PC-3 (cell line): ENCODE data around the gene EPHB1. TPM values are rescaled to one million over a fixed set of nuclear protein-coding genes. Genes with fewer than 3 reads are reported as not detected.

Source experiments
- ATAC-seq: fragments of 200-7000 bp; cut with Tn5 transposase; 2 replicates; pipeline ENCODE4 v1.9.1; 2020; ENCODE audit warnings: mild to moderate bottlenecking, moderate library complexity
- BruUV-seq: library from RNA; stranded (reverse); fragments of 400-500 nt; replicated peaks from 2 replicates; lab custom pipeline; 2021; lab: Mats Ljungman, UMichigan
- CTCF ChIA-PET: fragments of 300-600 bp; sonication (Branson Sonifier 250); formaldehyde crosslinking; loops from one replicate; lab custom pipeline; 2022; ENCODE audit warnings: antibody characterized with exemption; lab: Charles Lee
- POLR2A ChIA-PET: fragments of 300-600 bp; sonication (Branson Sonifier 250); formaldehyde crosslinking; loops from one replicate; lab custom pipeline; 2022; ENCODE audit warnings: antibody characterized with exemption; ENCODE audit not compliant: unreplicated experiment; lab: Charles Lee
- DNase-seq: peaks from one replicate; pipeline ENCODE4 v3.0.0-alpha.2; 2015
- H2AFZ ChIP-seq: fragments of 300-600 bp; sonication (generic); 2 replicates; pipeline ENCODE4 v1.6.0; 2016; ENCODE audit warnings: antibody characterized with exemption, low read length
- H3F3A ChIP-seq: fragments of 300-600 bp; sonication (generic); one replicate; pipeline ENCODE4 v1.6.0; 2017; ENCODE audit warnings: antibody characterized with exemption, low read length, control low read depth, mild to moderate bottlenecking; ENCODE audit not compliant: unreplicated experiment
- H3K27ac ChIP-seq: fragments of 300-600 bp; sonication (generic); 2 replicates; pipeline ENCODE4 v1.5.1; 2016; ENCODE audit warnings: mild to moderate bottlenecking, low read length
- H3K27me3 ChIP-seq: fragments of 300-600 bp; sonication (generic); 2 replicates; pipeline ENCODE4 v1.6.1; 2016; ENCODE audit warnings: low read length, mixed read lengths
- H3K36me3 ChIP-seq: fragments of 300-600 bp; sonication (generic); 2 replicates; pipeline ENCODE4 v1.6.1; 2016; ENCODE audit warnings: low read depth, mixed run types, low read length, mixed read lengths
- H3K4me1 ChIP-seq: fragments of 300-600 bp; sonication (generic); 2 replicates; pipeline ENCODE4 v1.5.1; 2016; ENCODE audit warnings: low read length; ENCODE audit not compliant: insufficient read depth
- H3K4me2 ChIP-seq: fragments of 300-600 bp; sonication (generic); 2 replicates; pipeline ENCODE4 v1.6.0; 2016; ENCODE audit warnings: low read length
- H3K4me3 ChIP-seq: fragments of 300-600 bp; sonication (generic); 2 replicates; pipeline ENCODE4 v1.5.1; 2016; ENCODE audit warnings: mild to moderate bottlenecking, low read length, mixed read lengths
- H3K79me2 ChIP-seq: fragments of 300-600 bp; sonication (generic); 2 replicates; pipeline ENCODE4 v1.6.1; 2017; ENCODE audit warnings: low read length, mixed read lengths
- H3K9ac ChIP-seq: fragments of 300-600 bp; sonication (generic); 2 replicates; pipeline ENCODE4 v1.6.0; 2016; ENCODE audit warnings: mild to moderate bottlenecking, low read length
- H3K9me2 ChIP-seq: fragments of 300-600 bp; sonication (generic); replicated peaks from 2 replicates; pipeline ENCODE4 v1.6.1; 2016; ENCODE audit warnings: mixed run types, low read length, mixed read lengths
- H3K9me3 ChIP-seq: fragments of 300-600 bp; sonication (generic); 2 replicates; pipeline ENCODE4 v1.6.1; 2016; ENCODE audit warnings: low read length, mixed read lengths
- H4K20me1 ChIP-seq: fragments of 300-600 bp; sonication (generic); 2 replicates; pipeline ENCODE4 v1.6.1; 2016; ENCODE audit warnings: low read length, mixed read lengths
- CTCF ChIP-seq: fragments of 300-600 bp; sonication (generic); conservative IDR thresholded peaks from 2 replicates; pipeline ENCODE4 v1.5.1; 2017; ENCODE audit warnings: antibody characterized with exemption, low read depth, mild to moderate bottlenecking, low read length
- EZH2 ChIP-seq: fragments of 300-600 bp; sonication (generic); IDR thresholded peaks from one replicate; pipeline ENCODE4 v1.6.1; 2017; ENCODE audit warnings: antibody characterized with exemption, mild to moderate bottlenecking, low read length; ENCODE audit not compliant: unreplicated experiment
- EZH2phosphoT487 ChIP-seq: fragments of 300-600 bp; sonication (generic); IDR thresholded peaks from 2 replicates; pipeline ENCODE4 v1.6.1; 2018; ENCODE audit warnings: mild to moderate bottlenecking, antibody characterized with exemption, low read length, borderline replicate concordance
- intact Hi-C: fragments of 100-400 bp; cut with micrococcal nuclease; formaldehyde crosslinking; loops from 2 replicates; pipeline ENCODE4 v1.9.0; 2023
- total RNA-seq: library from RNA; depleted of rRNA; stranded (reverse); fragments of >200 nt; gene quantifications from 2 replicates; pipeline ENCODE4 v1.2.3, GENCODE V29; 2014

The EPHB1 gene
- total RNA-seq, 1 experiment from 2014 or later: 0.69 TPM

GRCh38 chr3:134809427-134810051, 14.5 kb downstream of the EPHB1 start:
- no TSS peak for BruUV-seq
- TF ChIP-seq EZH2 (no peak), EZH2phosphoT487 (no peak), CTCF (no peak)
- no peak overlapping the region for H2AFZ ChIP-seq
- H4K20me1 ChIP-seq: no peaks in the 10 kb centered on the region
- ChIA-PET POLR2A (no interaction called here), CTCF (no interaction called here)
- no peaks in the 10 kb centered on the region for H3K27me3 ChIP-seq
- no peak overlapping the region for H3K4me2 ChIP-seq
- DNase-seq (no peak), ATAC-seq (no peak)
- no peak overlapping the region for H3K4me3 ChIP-seq
- no peaks in the 10 kb centered on the region for H3K79me2 ChIP-seq
- H3K4me1 ChIP-seq: no peaks in the 10 kb centered on the region
- no peaks in the 10 kb centered on the region for H3K9me3 ChIP-seq
- H3F3A ChIP-seq: no peaks in the 10 kb centered on the region
- intact Hi-C loops: no loop called here
- no peaks in the 10 kb centered on the region for H3K36me3 ChIP-seq
- H3K9ac ChIP-seq: no peak overlapping the region
- H3K27ac ChIP-seq: no peak overlapping the region
- H3K9me2 ChIP-seq: no peaks in the 10 kb centered on the region

GRCh38 chr3:134810052-134810435, 15.0 kb downstream of the EPHB1 start:
- no peaks in the 10 kb centered on the region for H3K4me1 ChIP-seq
- no peak overlapping the region for H3K4me3 ChIP-seq
- H3K9me3 ChIP-seq: no peaks in the 10 kb centered on the region
- no peak overlapping the region for H3K27ac ChIP-seq
- ChIA-PET CTCF (no interaction called here), POLR2A (no interaction called here)
- no peak overlapping the region for H2AFZ ChIP-seq
- H3K4me2 ChIP-seq: no peak overlapping the region
- H3F3A ChIP-seq: no peaks in the 10 kb centered on the region
- intact Hi-C loops: no loop called here
- no TSS peak for BruUV-seq
- H3K27me3 ChIP-seq: no peaks in the 10 kb centered on the region
- DNase-seq: no peak
- no peaks in the 10 kb centered on the region for H3K36me3 ChIP-seq
- no peak for TF ChIP-seq EZH2
- no peak for TF ChIP-seq CTCF
- no peak for TF ChIP-seq EZH2phosphoT487
- no peaks in the 10 kb centered on the region for H3K9me2 ChIP-seq
- H4K20me1 ChIP-seq: no peaks in the 10 kb centered on the region
- H3K79me2 ChIP-seq: no peaks in the 10 kb centered on the region
- H3K9ac ChIP-seq: no peak overlapping the region
- ATAC-seq: no peak

- H3K9me3 ChIP-seq: no peaks in the 10 kb centered on the region
- H3K9me2 ChIP-seq: no peaks in the 10 kb centered on the region
- H3K36me3 ChIP-seq: no peaks in the 10 kb centered on the region
- no peak overlapping the region for H3K27ac ChIP-seq
- ATAC-seq (no peak), DNase-seq (no peak)
- no peaks in the 10 kb centered on the region for H3K4me1 ChIP-seq
- H3F3A ChIP-seq: no peaks in the 10 kb centered on the region
- no peaks in the 10 kb centered on the region for H4K20me1 ChIP-seq
- TF ChIP-seq EZH2 (no peak), CTCF (no peak)
- POLR2A ChIA-PET: no interaction called here
- H3K4me3 ChIP-seq: no peak overlapping the region
- H3K4me2 ChIP-seq: no peak overlapping the region
- H3K79me2 ChIP-seq: no peaks in the 10 kb centered on the region
- intact Hi-C loops: no loop called here
- H3K9ac ChIP-seq: no peak overlapping the region
- H3K27me3 ChIP-seq: no peaks in the 10 kb centered on the region
- H2AFZ ChIP-seq: no peak overlapping the region
- BruUV-seq: no TSS peak
- CTCF ChIA-PET: no interaction called here
Observed at GRCh38 chr3:134810850-134811249, 15.8 kb downstream of the EPHB1 start.
